GF-D8 (cell line): Measurements from ENCODE around the gene ILRUN.
"Not testable (repeated sequence)": the region's sequence is repeated elsewhere in the genome, so short reads cannot be mapped to it uniquely, and the experiment has no call there.

Experiments
- DNase-seq: peaks from one replicate; lab custom pipeline; 2025; lab: John Stamatoyannopoulos, UW

Gene ILRUN

DNA sequence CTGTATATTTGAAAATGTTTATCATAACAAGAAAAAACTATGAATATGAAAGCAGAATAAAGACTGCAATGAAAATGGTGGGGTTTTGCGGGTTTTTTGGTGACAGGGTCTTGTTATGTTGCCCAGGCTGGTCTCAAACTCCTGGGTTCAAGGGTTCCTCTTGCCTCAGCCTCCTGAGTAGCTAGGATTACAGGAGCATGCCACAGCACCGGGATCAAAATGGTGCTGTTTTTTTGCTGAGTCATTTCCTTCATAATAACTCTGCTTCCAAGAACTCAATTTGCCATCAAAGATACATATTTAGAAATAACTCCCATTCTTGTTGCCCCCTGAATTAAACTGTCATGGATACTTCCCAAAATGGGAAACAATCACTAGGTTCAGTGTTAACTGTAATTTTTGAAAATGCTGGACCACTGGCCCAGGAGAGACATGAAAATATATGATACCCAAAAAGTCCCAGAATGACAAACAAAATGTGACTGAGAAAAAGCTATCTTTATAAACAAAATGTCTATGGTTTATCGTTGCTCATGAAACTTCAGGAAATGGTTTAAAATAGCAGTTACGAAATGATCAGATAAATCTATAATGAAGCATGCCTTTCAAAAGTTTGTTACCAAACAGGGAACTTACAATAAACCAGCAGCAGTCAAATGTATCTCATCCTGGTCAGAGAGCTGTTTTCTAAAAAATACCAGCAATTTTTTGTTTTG lies 32.2 kb downstream of the ILRUN start:
- peak; percentile 74 for DNase-seq

DNA sequence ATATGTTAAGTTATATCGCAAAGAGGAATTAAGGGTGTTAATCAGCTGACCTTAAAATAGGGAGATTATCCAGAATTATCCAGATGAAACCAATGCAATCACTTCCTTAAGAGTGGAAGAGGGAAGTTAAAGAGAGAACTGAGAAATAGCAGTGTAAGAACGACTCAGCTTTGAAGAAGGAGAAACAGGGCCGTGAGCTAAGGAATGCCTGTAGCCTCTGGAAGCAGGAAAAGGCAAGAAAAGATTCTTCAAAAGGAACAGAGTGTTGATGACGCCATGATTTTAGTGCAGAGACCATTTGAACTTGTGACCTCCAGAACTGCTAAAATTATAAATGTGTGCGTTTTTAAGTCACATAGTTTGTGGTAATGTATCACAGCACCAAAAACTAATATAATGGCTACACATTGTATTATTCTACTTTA lies 32.7 kb downstream of the ILRUN start:
- DNase-seq, result peak; percentile 39

DNA sequence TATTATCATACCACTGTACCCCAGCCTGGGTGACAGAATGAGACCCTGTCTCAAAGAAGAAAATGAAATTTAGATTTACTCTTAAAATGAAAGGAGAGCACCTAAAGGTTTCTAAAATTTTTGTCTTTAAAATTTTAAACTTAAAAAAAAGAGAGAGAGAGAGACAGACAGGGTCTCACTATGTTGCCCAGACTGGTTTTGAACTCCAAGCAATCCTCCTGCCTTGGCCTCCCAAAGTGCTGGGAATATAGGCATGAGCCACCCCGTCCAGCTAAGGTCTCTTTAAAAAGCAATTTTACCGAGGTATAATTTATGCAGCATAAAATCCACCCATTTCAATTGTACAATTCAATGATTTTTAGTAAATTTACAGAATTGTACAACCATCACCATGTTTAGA lies 33.2 kb downstream of the ILRUN start:
- DNase-seq, result no peak

DNA sequence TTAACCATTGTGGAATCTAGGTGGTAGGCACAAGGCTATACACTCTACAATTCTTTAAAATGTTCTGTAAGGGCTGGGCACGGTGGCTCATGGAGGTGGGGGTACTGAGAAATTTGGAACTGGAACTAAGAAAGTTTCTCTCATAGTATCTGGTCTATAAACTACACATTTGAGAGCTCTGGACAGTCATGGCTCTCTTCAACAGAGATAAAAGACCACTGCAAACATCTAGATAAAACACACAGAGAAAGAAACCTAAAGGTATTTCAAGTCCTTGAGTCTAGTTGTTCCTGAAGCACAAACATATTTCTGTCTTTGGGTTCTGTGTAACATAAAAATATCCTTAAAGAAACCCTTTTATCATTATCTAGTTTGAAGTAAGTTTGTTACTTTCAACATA lies 35.2 kb downstream of the ILRUN start:
- no peak for DNase-seq

DNA sequence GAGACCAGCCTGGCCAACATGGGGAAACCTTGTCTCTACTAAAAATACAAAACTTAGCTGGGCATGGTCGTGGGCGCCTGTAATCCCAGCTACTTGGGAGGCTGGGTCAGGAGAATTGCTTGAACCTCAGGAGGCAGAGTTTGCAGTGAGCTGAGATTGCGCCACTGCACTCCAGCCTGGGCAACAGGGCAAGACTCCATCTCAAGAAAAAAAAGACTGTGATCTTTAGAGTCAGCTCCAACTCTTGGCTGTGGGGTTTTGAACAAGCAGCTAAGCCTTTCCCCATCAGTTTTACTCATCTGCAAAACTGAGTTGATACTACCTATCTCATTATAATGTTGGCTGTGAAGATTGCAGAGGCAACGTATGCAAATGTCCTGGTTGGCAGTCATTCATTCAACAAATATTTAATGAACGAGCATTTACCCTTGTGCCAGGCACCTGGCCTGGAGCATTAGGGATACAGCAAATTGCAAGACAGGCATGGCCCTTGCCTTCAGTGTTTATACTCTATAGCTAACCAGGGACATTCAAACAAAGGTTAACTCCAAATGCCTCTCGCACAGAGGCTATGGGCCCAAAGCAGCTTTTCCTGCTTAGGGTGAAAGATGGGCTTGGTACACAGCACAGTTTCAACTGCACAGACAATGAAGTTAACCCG lies 37.8 kb downstream of the ILRUN start:
- no peak for DNase-seq

DNA sequence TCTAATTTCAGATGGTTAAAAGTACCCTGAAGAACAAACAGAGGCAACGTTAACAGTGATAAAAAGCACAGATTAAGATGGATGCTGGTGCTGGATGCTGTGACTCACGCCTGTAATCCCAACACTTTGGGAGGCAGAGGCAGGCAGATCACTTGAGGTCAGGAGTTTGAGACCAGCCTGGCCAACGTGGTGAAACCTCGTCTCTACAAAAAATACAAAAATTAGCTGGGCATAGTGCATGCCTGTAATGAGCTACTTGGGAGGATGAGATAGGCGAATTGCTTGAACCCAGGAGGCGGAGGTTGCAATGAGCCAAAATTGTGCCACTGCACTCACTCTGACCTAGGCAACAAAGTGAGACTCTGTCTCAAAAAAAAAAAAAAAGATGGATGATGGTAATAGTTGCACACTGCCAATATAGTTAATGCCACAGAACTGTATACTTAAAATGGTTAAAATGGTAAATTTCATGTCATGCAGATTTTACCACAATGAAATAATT lies 38.5 kb downstream of the ILRUN start:
- DNase-seq, result not testable (repeated sequence)

DNA sequence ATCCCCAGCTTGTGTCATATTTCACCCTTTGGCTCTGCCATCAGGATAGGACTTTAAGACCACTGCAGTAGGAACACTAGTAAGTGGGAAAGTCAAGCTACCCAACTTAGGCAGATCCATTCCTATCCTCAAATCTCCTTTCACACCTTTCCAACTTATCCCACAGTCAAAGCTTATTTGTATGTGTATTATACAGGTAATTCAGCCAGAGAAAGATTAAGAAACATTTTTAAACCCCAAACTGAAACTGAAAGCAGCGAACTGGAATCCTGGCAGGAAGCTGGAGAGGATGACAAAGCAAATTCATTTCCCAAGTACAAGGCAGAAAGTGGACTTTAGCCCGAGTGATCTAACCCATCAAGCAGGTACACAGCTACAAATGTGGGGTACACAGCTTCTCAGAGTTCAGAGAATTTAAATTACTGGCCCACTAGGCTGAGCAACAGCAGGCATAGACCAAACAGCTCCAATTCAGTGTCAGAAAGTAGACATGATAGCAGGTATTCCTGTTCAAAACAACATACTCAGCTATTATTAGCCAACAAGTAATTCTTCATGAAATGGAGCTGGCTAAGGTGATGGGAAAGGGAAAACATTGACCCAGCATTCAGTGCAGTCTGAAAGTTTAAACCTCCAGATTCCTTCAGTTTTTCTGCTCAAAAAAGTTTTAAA lies 39.1 kb downstream of the ILRUN start:
- DNase-seq, result no peak

DNA sequence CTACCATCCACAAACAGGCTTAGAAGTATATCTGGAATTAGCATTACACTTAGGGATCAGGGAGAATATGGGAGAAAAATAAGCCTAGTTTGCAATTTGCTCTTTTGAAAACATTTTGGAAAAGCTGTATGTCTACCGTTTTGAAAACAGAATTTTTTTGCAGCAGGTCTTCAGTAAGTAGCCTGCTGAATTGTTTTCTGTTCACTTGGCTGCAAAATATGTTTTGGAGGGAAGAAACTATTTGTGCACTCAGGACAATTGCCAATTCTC lies 39.6 kb downstream of the ILRUN start:
- no peak for DNase-seq

DNA sequence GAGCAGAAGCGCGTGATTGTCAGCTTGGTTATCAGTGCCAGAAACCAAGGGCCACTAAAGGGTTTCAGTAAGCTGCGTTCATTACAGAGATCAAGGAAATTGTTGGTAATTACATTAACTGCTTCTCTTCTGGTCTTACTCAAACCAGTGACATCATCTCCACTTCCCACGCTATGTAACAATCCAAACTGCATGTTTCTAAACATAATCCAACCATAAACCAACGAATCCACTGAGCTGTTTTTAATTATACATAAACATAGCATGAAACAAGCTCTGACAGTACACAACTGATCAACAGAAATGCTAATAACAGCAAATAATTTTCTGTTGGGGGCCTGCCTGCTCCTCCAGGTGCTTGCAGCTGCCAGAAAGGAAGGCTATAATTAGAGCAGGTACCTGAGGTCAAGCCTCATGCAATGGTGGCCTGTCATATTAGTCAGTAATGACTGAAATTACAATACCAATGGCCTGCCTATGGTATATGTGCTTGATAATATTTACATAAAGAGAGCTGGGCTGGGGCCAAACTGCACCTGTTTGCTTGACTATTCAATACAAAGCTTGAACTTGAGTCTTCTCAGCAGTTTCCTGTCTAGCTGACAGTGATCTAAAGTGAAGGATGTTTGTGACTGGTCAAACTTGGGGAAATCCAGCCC lies 40.1 kb downstream of the ILRUN start:
- peak; percentile 53 for DNase-seq

DNA sequence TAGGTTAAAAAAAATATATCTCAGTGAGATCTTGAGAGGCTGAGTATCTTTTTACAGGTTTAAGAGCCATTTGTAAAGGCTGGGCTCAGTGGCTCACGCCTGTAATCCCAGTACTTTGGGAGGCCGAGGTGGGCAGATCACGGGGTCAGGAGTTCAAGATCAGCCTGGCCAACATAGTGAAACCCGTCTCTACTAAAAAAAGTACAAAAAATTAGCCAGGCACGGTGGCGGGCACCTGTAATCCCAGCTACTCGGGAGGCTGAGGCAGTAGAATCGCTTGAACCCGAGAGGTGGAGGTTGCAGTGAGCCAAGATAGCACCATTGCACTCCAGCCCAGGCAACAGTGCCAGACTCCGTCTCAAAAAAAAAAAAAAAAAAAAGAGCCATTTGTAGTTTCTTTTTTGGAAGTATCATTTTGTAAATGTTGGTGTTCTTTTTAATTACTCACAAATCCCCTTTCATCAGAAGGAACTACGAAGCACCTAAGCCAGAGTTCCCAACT lies 40.6 kb downstream of the ILRUN start:
- DNase-seq, result not testable (repeated sequence)

DNA sequence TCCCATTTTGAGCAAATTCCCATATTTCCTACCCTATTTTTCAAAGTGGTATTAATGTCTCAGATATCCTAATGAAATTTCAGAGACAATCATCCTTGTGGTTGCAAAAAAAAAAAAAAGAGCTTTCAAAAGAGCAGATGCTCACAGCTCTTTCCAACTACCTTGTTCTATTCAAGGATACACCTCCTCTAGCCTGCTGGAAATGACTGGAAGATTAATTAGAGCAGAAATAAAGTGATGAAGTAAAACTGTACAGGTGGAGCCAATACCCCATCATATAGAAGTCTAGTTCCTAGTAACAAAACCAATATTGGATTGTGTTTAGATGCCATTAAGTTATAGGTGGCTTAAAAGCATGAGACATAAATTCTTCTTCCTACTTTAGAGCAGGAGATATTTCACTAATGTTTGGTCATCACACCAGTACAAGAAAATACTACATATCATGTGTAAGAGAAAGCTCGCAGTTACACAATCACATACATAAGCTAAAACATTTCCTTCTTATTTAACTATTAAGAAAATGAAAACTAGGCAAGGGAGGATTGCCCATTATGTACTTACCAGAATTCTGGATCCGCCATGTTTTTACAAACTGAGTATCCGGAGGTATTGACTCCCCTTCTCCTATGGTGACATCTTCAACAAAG lies 42.4 kb downstream of the ILRUN start:
- no peak for DNase-seq

DNA sequence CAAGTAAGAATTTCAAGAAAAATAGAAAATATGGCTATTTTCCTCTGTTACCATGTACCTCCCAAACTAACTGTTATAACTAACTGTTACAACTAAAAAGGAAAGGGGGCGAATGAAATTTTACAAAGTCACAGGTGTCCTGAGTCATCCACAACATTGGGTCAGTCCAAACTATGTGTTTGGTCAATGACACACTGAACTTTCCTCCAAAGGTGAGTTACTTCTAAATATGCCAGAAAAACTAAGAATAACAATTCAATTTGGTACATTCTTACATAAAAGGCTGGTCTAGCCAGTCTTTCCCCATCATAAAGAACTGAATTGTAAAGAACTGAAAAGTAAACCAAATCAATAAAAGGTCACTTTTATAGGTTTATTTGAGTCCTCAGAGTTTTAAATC lies 44.3 kb downstream of the ILRUN start:
- no peak for DNase-seq

DNA sequence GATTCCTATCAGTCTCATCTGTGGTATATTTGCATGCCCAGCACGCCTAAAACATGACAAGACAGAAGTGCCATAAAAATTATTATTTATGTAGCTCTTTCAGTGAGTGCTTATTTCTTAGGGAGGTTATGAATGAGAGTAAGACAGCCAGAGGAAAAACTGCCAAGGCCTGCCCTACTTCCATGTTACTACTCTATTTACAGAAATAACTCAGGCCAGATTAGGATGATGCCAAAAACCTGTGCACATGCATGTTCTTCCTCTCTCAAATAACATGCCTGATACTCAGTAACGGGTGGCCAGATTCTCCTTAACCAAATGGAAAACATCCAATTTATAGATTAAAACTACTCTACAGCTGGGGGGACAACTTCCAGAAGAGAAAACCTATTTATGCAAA lies 45.7 kb downstream of the ILRUN start:
- DNase-seq, result no peak

DNA sequence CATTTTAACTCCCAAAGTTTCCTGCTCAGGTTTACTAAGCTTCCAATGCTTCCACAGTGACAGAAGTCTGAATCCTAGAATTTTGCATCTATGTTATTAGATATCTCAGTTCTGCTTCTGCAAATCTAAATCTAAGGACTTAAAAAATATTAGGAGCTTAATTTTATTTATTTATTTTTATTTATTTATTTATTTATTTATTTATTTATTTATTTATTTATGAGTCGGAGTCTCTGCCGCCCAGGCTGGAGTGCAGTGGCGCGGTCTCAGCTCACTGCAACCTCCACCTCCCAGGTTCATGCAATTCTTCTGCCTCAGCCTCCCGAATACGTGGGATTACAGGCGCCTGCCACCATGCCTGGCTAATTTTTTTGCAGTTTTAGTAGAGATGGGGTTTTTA lies 46.3 kb downstream of the ILRUN start:
- not testable (repeated sequence) for DNase-seq

DNA sequence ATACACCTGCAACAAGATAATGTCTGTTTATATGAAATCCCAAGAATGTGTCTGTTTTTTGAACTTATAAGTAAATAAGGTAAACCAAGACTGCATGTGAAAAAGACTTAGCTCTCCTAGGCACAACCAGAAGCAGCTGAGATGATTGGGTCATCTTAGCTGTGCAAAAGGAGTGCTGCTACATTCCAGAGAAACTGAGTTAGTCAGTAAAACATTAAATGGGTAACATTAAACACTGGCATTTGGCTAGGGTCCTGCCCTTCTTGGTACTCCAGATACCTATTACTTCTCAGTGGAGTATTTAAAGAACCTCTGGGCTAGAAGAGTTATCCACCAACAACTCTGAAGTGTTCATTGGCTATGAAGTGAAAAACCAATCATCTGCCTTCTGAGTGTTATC lies 47.8 kb downstream of the ILRUN start:
- no peak for DNase-seq
